Fibroblast of skin of left quadriceps (primary cell): ENCODE measurements around the gene SH3BP2.

Source experiments
- DNase-seq, 2 experiments: peaks; one replicate each; pipeline ENCODE4 v3.0.0-alpha.2; 2013; ENCODE audit warnings: low read depth in 2 of 2

The SH3BP2 gene

DNA sequence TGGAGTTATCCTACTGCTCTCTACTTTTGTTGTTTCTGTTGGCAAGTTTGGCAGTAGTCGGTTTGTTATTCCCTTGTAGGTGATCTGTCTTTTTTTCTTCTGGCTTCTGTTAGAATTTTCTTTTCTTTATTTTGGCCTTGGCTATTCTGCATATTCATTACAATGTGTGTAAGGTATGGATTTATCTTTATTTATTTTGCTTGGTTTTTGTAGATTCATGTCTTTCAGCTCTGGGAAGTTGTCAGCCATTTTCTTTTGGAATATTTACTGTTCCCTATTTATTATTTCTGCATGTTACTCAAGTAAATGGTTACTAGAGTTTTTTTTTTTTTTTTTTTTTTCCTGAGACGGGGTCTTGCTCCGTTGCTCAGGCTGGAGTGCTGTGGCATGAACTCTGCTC, 63.4 kb downstream of the SH3BP2 start:
- DNase-seq, result no peak

DNA sequence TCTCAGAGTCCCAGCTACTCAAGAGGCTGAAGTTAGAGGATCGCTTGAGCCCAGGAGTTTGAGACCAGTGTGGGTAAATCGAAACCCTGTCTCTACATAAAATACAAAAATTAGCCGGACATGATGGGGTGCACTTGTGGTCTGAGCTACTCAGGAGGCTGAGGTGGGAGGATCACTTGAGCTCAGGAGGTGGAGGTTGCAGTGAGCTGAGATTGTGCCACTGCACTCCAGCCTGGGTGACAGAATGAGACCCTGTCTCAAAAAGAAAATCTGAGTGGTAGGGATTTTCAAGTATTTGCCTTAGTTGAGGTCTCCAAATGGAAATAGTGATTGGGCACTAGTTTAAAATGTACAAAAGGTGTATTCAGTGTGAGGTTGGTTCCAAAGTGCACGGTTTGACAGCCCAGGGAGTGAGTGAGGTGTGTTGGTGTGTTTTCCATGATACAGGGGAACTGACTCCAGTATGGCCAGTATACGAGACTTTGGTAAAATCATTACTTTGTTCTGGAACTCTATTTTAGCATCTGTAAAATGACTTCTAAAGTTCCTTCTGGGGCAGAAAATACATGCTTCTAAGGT, 64.6 kb downstream of the SH3BP2 start:
- DNase-seq, result no peak

DNA sequence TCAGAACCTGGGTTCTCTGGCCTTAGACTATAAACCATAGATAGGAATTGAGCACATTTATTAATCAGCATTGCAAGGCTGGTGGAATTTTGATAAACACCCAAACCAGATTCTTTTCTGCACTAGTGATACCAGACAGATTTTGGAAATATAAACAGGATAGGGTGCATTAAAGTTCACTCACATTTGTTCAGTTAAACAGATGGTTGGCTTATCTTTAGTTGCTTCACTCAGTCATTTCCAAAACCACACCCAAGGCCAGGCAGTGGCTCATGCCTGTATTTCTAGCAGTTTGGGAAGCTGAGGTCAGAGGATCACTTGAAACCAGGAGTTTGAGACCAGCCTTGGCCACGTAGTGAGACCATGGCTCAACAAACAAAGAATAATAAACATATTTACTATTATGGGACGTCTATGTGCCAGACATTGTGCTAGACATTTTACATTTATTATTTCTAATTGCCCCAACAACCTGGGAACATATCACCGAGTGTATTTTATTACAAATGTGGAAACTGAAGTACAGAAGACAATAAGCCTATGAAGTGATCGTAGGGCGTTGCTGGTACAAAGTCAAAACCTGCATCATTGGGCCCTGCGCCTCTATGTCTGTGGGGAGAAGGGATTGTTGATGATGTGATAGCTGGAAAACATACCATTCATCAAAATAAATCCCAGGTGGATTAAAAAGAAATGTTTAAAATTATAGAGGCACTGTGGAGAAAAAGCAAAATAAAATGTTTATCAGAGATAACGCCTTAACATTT, 65.7 kb downstream of the SH3BP2 start:
- no peak for DNase-seq

DNA sequence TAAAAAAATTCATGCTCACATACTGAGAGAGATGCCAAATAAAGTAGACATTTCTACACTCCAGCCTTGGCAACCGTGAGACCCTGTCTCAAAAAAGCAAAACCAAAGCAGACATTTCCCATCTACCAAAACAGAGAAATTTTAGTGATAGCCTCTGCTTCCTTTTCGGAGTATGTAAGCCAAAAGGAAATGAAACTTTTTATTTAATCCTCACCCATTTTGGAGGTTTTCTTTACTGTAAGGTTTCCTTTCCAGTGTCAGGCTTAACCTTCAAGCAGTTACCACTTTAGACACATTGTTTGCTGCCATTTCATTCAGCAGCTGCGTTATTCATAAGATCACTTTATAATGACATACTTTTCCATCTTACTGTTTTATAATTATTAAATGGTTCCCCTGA, 66.6 kb downstream of the SH3BP2 start:
- no peak for DNase-seq

DNA sequence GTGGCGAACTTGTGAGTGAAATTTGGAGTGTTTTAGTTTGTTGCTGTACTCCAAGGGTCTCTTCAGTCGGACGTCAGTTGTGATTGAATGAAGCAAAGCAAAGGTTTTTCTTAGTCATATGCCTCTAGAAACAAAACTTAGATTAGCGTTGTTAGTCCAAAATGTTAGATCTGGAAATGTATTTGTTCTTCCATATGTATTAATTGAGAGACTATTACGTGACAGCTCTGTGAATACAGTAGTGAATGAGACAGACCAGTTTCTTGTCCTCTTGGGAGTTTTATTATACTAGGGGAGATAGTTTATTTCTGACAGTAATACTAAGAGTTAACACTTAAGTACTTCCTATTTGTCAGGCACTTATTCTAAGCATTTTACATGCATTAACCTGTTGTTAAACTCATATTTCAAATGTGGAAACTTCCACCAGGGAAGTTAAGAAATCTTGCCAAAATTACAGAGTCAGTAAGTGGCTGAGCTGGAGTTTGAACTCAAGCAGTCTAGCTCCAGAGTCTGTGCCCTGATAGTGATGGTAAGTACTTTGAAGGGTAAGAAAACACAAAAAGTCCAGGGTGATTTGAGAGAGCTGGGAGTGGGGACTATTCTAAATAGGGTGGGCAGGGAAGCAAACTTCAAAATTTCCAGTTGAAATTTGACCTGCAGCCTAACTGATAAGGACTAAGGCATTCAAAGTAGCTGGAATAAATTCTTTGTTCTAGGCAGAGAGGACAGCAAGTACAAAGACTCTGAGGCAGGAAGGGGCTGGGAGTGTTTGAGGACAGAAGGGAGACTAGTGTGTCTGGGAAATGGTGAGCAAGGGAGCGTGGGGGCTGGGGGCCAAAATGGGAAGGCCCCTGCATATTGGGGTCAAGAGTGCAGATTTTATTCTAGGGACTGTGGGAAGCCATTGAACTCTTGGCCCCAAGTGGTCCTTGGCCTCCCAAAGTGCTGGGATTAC, 67.8 kb downstream of the SH3BP2 start:
- no peak for DNase-seq

DNA sequence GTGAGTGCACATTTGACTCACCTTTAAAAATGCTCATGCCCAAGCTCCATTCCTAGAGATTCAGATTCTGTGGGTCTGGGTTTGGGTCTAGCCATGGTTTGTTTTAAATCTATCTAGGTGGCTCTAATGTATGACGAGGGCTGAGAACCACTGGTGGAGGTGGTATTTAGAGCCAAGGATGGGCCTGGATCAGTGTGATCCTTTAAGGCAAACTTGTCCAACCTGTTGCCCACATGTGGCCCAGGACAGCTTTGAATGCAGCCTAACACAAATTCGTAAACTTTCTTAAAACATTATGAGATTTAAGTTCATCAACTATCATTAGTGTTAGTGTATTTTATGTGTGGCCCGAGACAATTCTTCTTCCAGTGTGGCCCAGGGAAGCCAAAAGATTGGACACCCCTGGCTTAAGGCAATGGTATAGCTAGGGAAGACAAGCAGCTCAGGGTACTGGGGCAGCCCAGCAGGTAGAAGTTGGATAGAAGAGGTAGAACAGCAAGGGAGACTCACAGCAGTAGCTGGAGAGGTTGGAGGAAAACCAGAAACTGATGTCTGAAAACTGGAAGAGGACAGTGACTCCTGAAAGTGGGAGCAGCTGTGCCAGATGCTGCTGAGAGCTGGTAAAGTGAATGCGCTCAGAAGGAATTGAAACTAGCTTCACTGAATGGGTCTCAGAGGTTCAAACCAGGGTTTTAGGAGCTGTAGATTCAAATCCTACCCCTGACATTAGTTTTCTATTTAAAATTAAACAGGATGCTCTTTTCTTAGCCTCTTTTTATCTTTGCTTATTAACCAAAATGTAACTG, 68.9 kb downstream of the SH3BP2 start:
- no peak for DNase-seq

DNA sequence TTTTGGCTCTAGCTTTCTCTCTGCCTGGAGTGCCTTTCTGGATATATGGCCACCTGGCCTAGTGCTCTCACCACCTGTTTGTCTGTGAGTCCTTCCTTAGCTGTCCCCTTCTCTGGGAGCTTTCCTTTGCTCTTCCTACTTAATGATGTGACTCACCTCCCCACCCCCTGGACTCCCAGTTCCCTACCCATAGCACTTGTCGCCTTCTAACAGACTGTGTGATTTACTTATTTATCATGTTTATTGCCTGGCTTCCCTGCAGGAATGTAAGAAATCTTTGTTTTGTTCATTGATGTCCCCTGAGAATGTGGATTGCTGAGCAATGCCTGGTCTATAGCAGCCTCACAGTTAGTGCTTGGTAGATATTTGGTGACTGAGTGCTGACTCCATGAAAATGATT, 69.6 kb downstream of the SH3BP2 start:
- DNase-seq, result peak in 1 of 2 experiments; percentile 34

DNA sequence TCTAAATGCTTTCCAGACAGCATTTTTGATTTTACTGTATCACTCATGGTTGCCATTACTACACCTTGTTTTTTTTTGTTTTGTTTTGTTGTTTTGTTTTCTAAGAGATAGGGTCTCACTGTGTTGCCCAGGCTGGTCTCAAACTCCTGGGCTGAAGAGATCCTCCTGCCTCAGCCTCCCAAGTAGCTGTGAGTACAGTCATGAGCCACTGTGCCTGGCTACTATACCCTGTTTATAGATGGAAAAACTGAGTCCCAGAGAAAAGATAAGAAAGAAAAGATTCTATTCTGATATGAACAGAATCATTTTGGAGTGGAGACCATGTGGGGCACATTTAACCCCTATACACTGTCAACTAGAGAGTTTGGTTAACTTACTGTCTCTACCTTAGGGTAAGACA, 70.8 kb downstream of the SH3BP2 start:
- DNase-seq, result no peak

DNA sequence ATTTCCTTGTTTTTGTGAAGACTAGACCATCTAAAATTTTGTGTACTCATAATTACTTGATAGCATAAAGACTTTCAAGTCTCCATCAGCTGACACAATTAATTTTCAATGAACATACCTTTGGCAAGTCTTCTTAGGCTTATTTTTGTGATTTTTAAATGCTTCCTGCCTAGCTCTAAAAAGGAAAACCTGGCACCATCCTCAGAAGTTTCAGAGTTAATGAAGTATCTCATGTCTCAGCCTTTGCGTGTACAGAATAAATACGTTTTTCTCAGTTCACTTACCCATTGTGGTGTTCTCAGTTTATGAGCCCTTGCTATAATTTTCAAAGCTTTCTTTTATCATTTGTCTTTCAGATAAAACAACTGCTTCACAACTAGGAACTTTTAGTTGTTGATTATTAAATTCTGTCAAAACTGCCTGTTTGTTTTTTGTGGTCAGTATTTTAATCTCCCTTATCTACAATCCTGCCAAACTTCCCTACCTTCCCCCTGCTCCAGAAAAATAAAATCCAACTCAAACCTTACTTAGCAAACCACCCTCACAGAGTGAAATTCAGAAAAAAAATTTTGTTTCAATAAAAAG, 72.4 kb downstream of the SH3BP2 start:
- no peak for DNase-seq

DNA sequence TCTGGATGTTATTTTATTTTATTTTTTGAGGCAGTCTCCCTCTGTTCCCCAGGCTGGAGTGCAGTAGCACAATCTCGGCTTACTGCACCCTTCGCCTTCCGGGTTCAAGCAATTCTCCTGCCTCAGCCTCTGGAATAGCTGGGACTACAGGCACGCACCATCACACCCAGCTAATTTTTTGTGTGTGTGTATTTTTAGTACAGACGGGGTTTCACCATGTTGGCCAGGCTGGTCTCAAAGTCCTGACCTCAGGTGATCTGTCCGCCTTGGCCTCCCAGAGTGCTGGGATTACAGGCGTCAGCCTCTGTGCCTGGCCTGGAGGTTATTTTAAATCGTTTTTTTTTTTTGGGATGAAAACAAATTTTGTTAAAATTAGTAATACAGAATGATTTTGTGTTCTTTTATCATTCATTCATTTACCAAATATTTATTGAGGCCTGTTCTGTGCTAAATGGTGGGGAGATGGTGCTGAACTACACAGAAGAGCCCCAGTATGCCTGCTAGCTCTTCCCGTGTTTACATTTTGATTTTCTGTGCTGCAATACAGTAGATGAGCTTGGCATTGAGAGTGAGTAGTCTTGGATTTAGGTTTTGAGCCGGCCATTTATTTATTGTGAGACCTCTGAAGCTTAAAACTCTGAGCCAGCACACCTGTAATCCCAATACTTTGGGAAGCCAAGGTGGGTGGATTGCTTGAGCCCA, 73.4 kb downstream of the SH3BP2 start:
- no peak for DNase-seq

DNA sequence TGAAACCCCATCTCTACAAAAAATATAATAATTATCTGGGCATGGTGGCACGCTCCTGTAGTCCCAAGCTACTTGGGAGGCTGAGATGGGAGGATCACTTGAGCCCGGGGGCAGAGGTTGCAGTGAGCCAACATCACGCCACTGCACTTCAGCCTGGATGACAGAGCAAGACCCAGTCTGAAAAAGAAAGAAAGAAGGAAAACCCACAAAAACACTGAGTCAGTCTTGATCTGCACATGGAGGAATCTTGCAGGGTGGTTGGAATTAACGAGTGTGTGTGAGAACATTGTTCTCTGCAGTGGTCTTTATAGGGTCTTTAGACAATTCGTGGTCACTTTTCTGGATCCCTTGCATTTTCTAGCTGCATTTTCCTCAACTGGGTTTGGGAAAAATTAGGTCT, 74.0 kb downstream of the SH3BP2 start:
- DNase-seq, result no peak

DNA sequence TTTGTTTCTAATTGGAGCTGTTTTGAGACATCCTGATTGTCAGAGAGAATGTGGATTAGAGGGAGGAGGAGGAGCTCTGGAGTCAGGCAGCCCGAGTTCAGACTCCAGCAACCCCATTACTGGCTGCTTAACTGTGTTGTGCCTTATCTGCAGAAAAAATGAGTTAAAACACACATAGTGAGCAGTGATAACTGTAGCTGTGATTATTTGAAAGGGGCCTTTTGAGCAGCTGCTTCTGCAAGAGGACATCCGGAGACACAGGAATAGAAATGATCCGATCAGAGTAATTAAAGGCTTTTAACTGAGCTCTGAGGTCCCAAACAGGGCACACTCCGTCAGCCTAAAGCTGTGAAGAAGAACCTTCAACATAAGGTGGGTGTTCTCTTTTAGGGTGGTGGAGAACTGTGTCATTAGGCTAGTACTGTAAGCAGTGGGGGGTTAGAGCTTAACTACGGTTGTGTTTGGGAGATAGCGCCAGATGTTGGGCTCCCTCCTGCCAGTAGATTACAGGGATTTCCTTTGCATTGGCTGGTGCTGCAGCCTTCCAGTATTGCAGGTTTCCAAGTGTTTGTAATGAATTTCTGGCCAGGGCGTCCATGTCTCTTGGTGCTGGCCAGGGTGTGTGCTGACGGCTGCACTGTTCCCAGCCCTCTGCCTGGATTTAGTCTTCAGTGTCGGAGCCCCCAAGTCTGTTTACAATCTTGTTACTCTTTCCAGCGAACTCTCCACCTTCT, 75.0 kb downstream of the SH3BP2 start:
- no peak for DNase-seq

DNA sequence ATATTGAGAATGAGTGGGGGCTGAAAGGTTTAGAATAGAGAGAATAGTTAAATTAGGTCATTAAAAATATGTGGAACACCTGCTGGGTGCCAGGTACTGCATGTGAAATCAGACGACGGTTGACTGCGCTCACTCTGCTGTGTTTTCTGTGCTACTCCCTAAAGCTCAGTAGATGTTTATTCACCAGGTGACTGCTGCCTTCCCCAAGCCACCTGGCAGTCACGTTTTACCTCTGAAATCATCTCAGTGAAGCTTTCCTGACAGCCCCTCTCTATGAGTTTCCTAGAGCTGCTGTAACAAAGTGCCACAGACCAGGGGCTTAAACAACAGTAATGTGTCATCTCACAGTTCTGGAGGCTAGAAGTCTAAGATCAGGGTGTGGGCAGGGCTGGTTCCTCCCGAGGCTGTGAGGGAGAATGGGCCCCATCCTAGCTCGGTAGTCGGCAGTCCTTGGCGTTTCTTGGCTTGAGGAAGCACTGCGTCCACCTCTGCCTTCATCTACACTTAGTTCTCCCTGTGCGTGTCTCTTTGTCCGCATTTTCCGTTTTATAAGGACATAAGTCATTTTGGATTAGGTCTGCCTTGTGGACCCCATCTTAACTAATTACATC, 76.1 kb downstream of the SH3BP2 start:
- no peak for DNase-seq

DNA sequence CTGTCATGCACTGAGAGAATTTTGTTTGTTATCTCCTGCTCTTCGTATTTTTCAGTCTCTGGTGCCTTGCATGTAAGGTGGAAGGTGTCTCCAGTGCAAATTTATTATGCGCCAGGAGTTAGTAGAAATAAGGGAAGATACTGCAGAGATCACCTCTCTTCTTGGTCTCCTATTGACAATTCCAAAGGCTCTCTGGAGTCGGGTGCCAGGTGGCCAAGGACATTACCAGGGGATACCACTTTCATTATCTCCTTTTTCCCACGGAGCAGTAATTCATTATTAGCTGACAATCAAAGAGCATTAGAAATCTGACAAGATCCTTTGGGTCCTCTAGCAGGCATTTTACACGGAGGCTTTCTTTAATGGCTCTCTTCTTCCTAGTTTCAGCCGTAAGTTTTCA, 76.8 kb downstream of the SH3BP2 start:
- no peak for DNase-seq

DNA sequence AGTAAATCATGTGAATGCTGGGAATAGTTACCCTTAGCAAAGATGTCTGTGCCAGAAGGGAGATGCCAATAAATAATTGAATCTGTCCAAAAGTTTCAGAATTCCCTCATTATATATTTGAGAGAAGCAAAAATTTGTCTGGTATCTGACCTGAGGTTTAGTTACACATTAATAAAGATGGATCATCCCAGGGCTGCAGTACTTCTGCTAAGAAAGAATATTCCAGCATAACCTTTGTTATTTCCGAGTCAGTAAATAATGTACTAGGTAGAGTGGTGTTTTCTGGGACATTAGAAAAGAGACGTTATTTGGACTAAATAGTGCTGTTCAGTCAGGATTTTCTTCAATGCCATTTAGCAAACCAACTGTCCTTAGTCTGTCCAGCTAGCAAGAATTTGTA, 77.2 kb downstream of the SH3BP2 start:
- no peak for DNase-seq

DNA sequence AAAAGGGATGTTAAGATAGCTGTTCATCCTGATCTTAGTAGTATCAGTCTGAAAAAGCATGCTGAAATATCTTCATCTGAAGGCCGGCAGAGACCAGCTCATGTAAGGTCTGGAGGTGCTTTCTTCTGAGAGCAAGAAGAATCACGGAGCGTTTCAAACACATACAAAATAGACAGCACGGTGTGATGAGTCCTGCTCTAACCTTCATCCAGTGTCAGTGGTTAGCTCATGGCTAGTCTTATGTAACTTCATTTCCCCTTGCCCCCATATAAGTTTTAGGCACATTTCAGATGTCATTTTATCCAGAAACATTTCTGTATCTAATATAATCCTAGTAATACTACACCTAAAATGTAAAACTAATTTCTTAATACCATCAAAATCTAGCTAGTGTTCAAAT, 78.6 kb downstream of the SH3BP2 start:
- DNase-seq, result no peak

DNA sequence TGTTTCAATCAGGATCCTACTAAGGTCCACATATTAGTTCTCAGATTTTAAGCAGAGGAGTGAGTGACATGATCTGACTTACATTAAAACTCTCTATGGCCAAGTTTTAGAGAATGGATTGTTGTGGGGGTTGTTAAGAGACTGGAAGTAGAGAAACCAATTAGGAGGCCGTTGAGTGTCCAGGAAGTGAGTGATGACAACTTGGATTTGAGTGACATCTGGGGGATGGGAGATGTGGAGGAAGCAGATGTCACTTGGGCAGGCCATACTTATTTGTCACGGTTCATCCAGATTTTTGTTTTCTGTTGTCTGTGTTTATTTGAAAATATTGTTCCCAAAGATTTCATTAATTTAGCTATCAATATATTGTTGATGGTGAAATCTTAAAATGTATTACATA, 79.0 kb downstream of the SH3BP2 start:
- DNase-seq, result no peak

DNA sequence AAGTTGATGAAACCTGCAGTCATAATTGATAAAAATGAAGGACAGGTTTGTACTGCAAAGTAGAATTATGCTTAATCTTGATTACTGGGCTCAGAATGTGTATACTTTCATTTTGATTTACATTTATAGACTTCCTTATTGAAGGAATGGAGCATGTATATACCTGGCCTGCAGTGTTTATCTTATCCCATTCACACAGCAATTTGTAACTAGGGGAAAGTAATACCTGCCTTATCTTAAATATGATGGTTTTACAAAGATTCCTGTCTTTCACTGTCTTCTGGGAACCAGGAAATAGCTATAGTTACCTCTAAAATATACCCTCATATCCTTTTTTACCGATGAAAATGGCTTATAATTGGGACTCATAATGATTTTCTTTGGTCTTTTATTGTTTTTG, 80.4 kb downstream of the SH3BP2 start:
- no peak for DNase-seq

DNA sequence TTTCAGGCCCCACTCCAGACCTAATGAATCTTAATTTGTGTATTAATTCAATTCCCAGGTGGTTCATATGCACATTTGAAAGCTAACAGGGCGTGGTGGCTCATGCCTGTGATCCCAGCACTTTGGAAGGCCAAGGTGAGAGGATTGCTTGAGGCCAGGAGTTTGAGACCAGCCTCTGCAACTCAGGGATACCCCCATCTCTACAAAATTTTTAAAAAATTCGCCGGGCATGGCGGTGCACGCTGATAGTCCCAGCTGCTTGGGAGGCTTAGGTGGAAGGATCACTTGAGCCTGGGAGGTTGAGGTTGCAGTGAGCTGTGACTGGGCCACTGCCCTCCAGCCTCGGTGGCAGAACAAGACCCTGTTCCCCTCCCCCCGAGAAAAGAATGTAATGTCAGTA, 82.0 kb downstream of the SH3BP2 start:
- no peak for DNase-seq

DNA sequence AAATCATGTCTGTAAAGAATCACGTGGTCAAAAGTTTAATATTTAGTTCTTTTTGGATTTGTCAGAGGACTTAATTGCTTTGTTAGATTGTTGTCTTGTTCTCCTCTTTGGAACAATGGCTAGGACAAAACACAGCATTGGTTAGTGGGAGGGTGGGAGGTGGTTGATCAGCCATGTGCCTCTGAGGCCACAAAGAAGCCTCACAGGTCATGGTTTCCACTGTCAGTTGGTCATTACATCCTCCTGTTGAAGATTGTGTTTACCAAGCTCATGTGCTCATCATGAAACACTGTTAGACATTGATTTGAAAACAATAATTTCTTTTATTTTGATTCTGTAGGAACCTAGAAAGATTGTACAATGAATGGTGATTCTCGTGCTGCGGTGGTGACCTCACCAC, 82.7 kb downstream of the SH3BP2 start:
- no peak for DNase-seq
